Type B pancreatic cell (in vitro differentiated cells): ENCODE data around the gene TEAD1. TPM values are rescaled to one million over a fixed set of nuclear protein-coding genes. Genes with fewer than 3 reads are reported as not detected.

Experiments
- DNase-seq: peaks from one replicate; pipeline ENCODE4 v3.0.0; 2021; ENCODE audit warnings: mixed read lengths; ENCODE audit not compliant: unreplicated experiment; ENCODE audit errors: extremely low spot score
- H3K27ac Mint-ChIP-seq: 2 replicates; pipeline ENCODE4 v1.8.0; 2021; ENCODE audit warnings: mild to moderate bottlenecking, mixed read lengths
- H3K27me3 Mint-ChIP-seq: 2 replicates; pipeline ENCODE4 v1.8.0; 2021; ENCODE audit warnings: mixed read lengths
- H3K36me3 Mint-ChIP-seq: 2 replicates; pipeline ENCODE4 v1.8.0; 2021; ENCODE audit warnings: mixed read lengths
- H3K4me1 Mint-ChIP-seq: one replicate; pipeline ENCODE4 v1.8.0; 2021; ENCODE audit warnings: mixed read lengths; ENCODE audit not compliant: unreplicated experiment
- H3K4me3 Mint-ChIP-seq: 2 replicates; pipeline ENCODE4 v1.8.0; 2021; ENCODE audit warnings: mild to moderate bottlenecking, mixed read lengths
- H3K9me3 Mint-ChIP-seq: 2 replicates; pipeline ENCODE4 v1.8.0; 2021; ENCODE audit warnings: mixed read lengths
- CTCF ChIP-seq: fragments of 200-600 bp; sonication (generic); conservative IDR thresholded peaks from 2 replicates; pipeline ENCODE4 v1.5.0; 2021; ENCODE audit warnings: antibody characterized with exemption, mild to moderate bottlenecking
- total RNA-seq: library from RNA; stranded (reverse); gene quantifications from 2 replicates; pipeline ENCODE4 v1.2.1, GENCODE V29; 2021; ENCODE audit warnings: low replicate concordance

Gene TEAD1
- total RNA-seq, 1 donor from 2014 or later, result 91.8 TPM

DNA sequence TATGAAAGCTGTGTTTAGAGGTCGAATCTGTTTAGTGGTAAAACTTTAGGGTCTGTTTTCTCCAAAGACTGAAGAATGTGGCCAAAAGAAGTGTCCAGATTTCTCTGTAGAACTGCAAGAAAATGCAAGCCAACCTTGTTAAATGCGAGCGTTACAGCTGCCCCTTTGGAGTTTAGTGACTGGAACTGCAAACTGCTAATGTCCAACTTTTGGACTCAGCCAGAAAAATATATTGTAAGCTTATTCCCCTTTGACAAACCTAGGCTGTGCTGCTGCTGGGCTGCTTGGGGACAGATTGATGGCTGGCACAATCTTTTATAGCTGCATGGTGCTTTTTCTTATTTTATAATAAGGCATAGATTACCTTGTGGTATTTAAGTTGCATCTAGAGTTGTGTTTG lies 3.9 kb downstream of the TEAD1 start:
- Mint-ChIP-seq H3K9me3 (no peaks in the 10 kb centered on the region), H3K27me3 (no peaks in the 10 kb centered on the region), H3K36me3 (peaks cover 10% of the 10 kb centered on the region), H3K4me3 (peak overlapping the region; percentile 95), H3K27ac (peak overlapping the region; percentile 94), H3K4me1 (peaks cover 67% of the 10 kb centered on the region)
- no peak for DNase-seq
- no peak for TF ChIP-seq CTCF

- Mint-ChIP-seq H3K36me3 (peaks cover 15% of the 10 kb centered on the region), H3K9me3 (no peaks in the 10 kb centered on the region), H3K27ac (peak overlapping the region; percentile 94), H3K27me3 (no peaks in the 10 kb centered on the region), H3K4me3 (peak overlapping the region; percentile 81), H3K4me1 (peaks cover 76% of the 10 kb centered on the region)
- TF ChIP-seq CTCF, result no peak
- DNase-seq, result no peak
These were observed 4.8 kb downstream of the TEAD1 start for GRCh38 chr11:12678991-12679390.

GRCh38 chr11:12679471-12679870 lies 5.2 kb downstream of the TEAD1 start:
- Mint-ChIP-seq H3K4me3 (peak overlapping the region; percentile 81), H3K4me1 (peaks cover 81% of the 10 kb centered on the region), H3K27ac (peak overlapping the region; percentile 94), H3K9me3 (no peaks in the 10 kb centered on the region), H3K27me3 (no peaks in the 10 kb centered on the region), H3K36me3 (peaks cover 15% of the 10 kb centered on the region)
- no peak for DNase-seq
- no peak for TF ChIP-seq CTCF

- no peak for TF ChIP-seq CTCF
These were observed 6.2 kb downstream of the TEAD1 start for GRCh38 chr11:12680246-12680939.

DNA sequence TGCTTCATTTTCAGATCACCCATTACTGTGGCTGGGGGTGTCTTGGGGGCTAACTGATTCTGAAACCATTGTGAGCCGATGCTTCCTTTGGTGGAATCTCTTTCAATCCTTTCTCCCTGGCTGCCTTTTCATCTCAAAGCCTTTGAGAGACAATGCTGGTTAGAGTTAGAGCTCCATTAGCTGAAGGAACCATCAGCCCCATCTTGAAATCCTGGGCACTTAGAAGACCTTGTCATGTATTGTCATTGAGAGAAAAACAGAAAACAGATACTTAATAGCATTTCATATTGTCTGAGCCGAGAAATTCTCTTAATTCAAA lies 6.7 kb downstream of the TEAD1 start:
- TF ChIP-seq CTCF, result no peak
- no peak for DNase-seq
- H3K4me3 Mint-ChIP-seq, result peak overlapping the region; percentile 86
- H3K27me3 Mint-ChIP-seq, result no peaks in the 10 kb centered on the region
- no peaks in the 10 kb centered on the region for H3K9me3 Mint-ChIP-seq
- peaks cover 15% of the 10 kb centered on the region for H3K36me3 Mint-ChIP-seq
- peak overlapping the region; percentile 95 for H3K27ac Mint-ChIP-seq
- peaks cover 92% of the 10 kb centered on the region for H3K4me1 Mint-ChIP-seq

More at GRCh38 chr11:12680246-12680939, 6.2 kb downstream of the TEAD1 start:
- Mint-ChIP-seq H3K4me3 (peak overlapping the region; percentile 86), H3K4me1 (peaks cover 90% of the 10 kb centered on the region), H3K36me3 (peaks cover 15% of the 10 kb centered on the region), H3K9me3 (no peaks in the 10 kb centered on the region), H3K27me3 (no peaks in the 10 kb centered on the region), H3K27ac (peak overlapping the region; percentile 95)
- peak; percentile 76 for DNase-seq
